Inflammatory macrophage (primary cell): ENCODE results near the gene GMEB1.
"Not testable (repeated sequence)": the region's sequence is repeated elsewhere in the genome, so short reads cannot be mapped to it uniquely, and the experiment has no call there.

Source experiments
- DNase-seq, 2 donors: peaks; one replicate each; pipeline ENCODE4 v3.0.0-alpha.2; 2020 to 2022

GMEB1 gene

GRCh38 chr1:28672971-28673370 is 4.4 kb downstream of the GMEB1 start:
- not testable (repeated sequence) for DNase-seq

- DNase-seq, result no peak
Observed at GRCh38 chr1:28675924-28676257, 7.3 kb downstream of the GMEB1 start.

- no peak for DNase-seq
Observed at GRCh38 chr1:28680151-28680550, 11.6 kb downstream of the GMEB1 start.

GRCh38 chr1:28682840-28683239 is 14.3 kb downstream of the GMEB1 start:
- DNase-seq, result no peak

GRCh38 chr1:28684937-28685336 is 16.4 kb downstream of the GMEB1 start:
- no peak for DNase-seq

- not testable (repeated sequence) for DNase-seq
Observed at GRCh38 chr1:28691627-28692026, 23.0 kb downstream of the GMEB1 start.

- no peak for DNase-seq
Observed at GRCh38 chr1:28703629-28704028, 35.0 kb downstream of the GMEB1 start.

GRCh38 chr1:28716336-28716735 is 47.8 kb downstream of the GMEB1 start:
- no peak for DNase-seq

GRCh38 chr1:28718166-28718565 is 49.6 kb downstream of the GMEB1 start:
- no peak for DNase-seq

- peak in 1 of 2 donors; percentile 5 for DNase-seq
Observed at GRCh38 chr1:28718586-28719331, 50.2 kb downstream of the GMEB1 start.

GRCh38 chr1:28719332-28719619 is 50.7 kb downstream of the GMEB1 start:
- DNase-seq, result no peak

GRCh38 chr1:28720376-28720775 is 51.8 kb downstream of the GMEB1 start:
- DNase-seq, result no peak

- not testable (repeated sequence) for DNase-seq
Observed at GRCh38 chr1:28721927-28722326, 53.3 kb downstream of the GMEB1 start.

- not testable (repeated sequence) for DNase-seq
Observed at GRCh38 chr1:28725365-28725764, 56.8 kb downstream of the GMEB1 start.

GRCh38 chr1:28735961-28736449 is 67.4 kb downstream of the GMEB1 start:
- DNase-seq, result no peak

GRCh38 chr1:28736450-28737306 is 68.1 kb downstream of the GMEB1 start, which contains the start of gene YTHDF2:
TSS of gene YTHDF2 (plus strand) at chr1:28736940. CDS start at chr1:28737121, 181 bp downstream.
- peak; percentile 98 to 99 for DNase-seq

GRCh38 chr1:28737307-28738132 is 68.9 kb downstream of the GMEB1 start:
- peak; percentile 44 to 54 for DNase-seq

GRCh38 chr1:28740118-28740517 is 71.5 kb downstream of the GMEB1 start:
- no peak for DNase-seq

- DNase-seq, result peak; percentile 19 to 31
Observed at GRCh38 chr1:28744184-28744583, 75.6 kb downstream of the GMEB1 start.

GRCh38 chr1:28745653-28746173 is 77.1 kb downstream of the GMEB1 start:
- DNase-seq, result no peak

GRCh38 chr1:28750330-28750729 is 81.7 kb downstream of the GMEB1 start:
- no peak for DNase-seq

GRCh38 chr1:28750771-28751294 is 82.2 kb downstream of the GMEB1 start:
- DNase-seq, result not testable (repeated sequence)
